ENCODE measurements around the gene ORC1.

- no peak for TF ChIP-seq CTCF (IDR thresholded peaks at IDR 0.05)
- no peak for TF ChIP-seq POLR2A (IDR thresholded peaks at IDR 0.05)
These were observed 9.3 kb upstream of the ORC1 start for GRCh38 chr1:52413410-52413989.
